HEK293T (cell line): ENCODE measurements around the gene HES2.

Experiments
- CTCF ChIA-PET: fragments of 350-600 bp; formaldehyde crosslinking; extraction: SDS; loops from one replicate; lab custom pipeline; 2021; ENCODE audit warnings: antibody characterized with exemption, inconsistent platforms; lab: Yijun Ruan, JAX
- POLR2A ChIA-PET: fragments of 350-600 bp; formaldehyde crosslinking; extraction: SDS; loops from one replicate; lab custom pipeline; 2020; ENCODE audit warnings: antibody characterized with exemption, inconsistent platforms; lab: Yijun Ruan, JAX
- DNase-seq: peaks from one replicate; pipeline ENCODE4 v3.0.0; 2012; ENCODE audit warnings: mixed read lengths; ENCODE audit errors: extremely low spot score
- ARNT ChIP-seq: fragments of 450-650 bp; IDR thresholded peaks from 2 replicates; pipeline ENCODE4 v1.6.1; 2017; ENCODE audit warnings: mild to moderate bottlenecking
- BHLHE40 ChIP-seq: fragments of 450-650 bp; IDR thresholded peaks from 2 replicates; pipeline ENCODE4 v1.6.1; 2016; ENCODE audit warnings: mild to moderate bottlenecking, moderate library complexity, borderline replicate concordance
- CTBP1 ChIP-seq: fragments of 450-650 bp; IDR thresholded peaks from 2 replicates; pipeline ENCODE4 v1.6.1; 2016; ENCODE audit warnings: borderline replicate concordance
- ELF4 ChIP-seq: fragments of 450-650 bp; IDR thresholded peaks from 2 replicates; pipeline ENCODE4 v1.6.1; 2017; ENCODE audit warnings: antibody characterized with exemption
- FOXA1 ChIP-seq: fragments of 450-650 bp; IDR thresholded peaks from 2 replicates; pipeline ENCODE4 v1.6.1; 2016; ENCODE audit warnings: mild to moderate bottlenecking
- FOXK2 ChIP-seq: fragments of 450-650 bp; IDR thresholded peaks from 2 replicates; pipeline ENCODE4 v1.6.1; 2016; ENCODE audit warnings: mild to moderate bottlenecking
- FOXM1 ChIP-seq: fragments of 450-650 bp; IDR thresholded peaks from 2 replicates; pipeline ENCODE4 v1.6.1; 2017; ENCODE audit warnings: mild to moderate bottlenecking, borderline replicate concordance
- HDGF ChIP-seq: fragments of 450-650 bp; IDR thresholded peaks from 2 replicates; pipeline ENCODE4 v1.6.1; 2017; ENCODE audit warnings: antibody characterized with exemption, borderline replicate concordance
- L3MBTL2 ChIP-seq: fragments of 450-650 bp; conservative IDR thresholded peaks from 2 replicates; pipeline ENCODE4 v1.6.1; 2016; ENCODE audit warnings: mild to moderate bottlenecking
- LEF1 ChIP-seq: fragments of 450-650 bp; IDR thresholded peaks from 2 replicates; pipeline ENCODE4 v1.6.1; 2017; ENCODE audit warnings: mild to moderate bottlenecking, borderline replicate concordance
- NFRKB ChIP-seq: fragments of 450-650 bp; IDR thresholded peaks from 2 replicates; pipeline ENCODE4 v1.6.1; 2016; ENCODE audit warnings: mild to moderate bottlenecking, moderate library complexity
- SP1 ChIP-seq: fragments of 450-650 bp; IDR thresholded peaks from 2 replicates; pipeline ENCODE4 v1.6.1; 2017
- SUZ12 ChIP-seq: fragments of 450-650 bp; IDR thresholded peaks from 2 replicates; pipeline ENCODE4 v1.6.1; 2016; ENCODE audit warnings: mild to moderate bottlenecking
- TARDBP ChIP-seq: fragments of 450-650 bp; IDR thresholded peaks from 2 replicates; pipeline ENCODE4 v1.6.1; 2016
- ZNF384 ChIP-seq: fragments of 450-650 bp; IDR thresholded peaks from 2 replicates; pipeline ENCODE4 v1.6.1; 2016
- TF ChIP-seq, protein P1 (sequence below): fragments of 450-650 bp; IDR thresholded peaks from 2 replicates; pipeline ENCODE4 v1.6.1; 2016

Gene HES2, protein sequence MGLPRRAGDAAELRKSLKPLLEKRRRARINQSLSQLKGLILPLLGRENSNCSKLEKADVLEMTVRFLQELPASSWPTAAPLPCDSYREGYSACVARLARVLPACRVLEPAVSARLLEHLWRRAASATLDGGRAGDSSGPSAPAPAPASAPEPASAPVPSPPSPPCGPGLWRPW

DNA sequence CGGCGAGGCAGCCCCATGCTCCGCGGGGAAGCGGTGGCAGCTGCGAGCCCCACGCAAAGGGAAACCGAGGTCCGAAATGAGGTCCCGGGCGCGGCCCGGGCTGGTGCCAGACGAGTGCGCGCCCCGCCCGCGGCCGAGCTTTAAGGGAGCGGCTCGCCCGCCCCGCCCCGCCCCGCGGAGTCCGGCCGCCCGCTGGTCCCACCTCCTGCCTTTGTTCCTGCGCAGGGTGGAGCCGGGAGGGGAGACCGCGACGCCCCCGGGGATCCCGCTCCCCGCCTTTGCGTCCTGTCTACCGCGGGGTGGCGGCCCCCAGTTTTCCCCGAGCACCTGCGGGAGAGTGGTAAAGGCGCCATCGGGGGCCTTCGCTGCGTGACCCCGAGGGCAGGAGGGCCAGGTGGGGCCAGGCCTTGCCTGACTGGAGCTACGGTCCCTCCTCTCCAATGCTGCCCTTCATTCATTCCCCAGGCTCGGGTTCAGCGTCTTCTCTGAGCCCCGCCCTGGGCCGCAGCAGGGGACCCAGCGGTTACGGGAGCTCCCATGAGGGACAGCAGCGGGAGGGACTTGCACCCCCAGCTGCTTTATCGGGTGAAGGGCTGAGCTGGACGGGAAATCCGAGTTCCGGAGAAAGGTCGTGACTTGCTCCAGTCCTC lies at the start of gene HES2:
HES2 (minus strand) TSS at position 116 of the 650 bp plus-strand sequence; CDS start at position 17, 99 bp downstream.
- no peak for TF ChIP-seq SUZ12
- TF ChIP-seq FOXM1, result no peak
- TF ChIP-seq NFRKB, result no peak
- no peak for TF ChIP-seq SP1
- TF ChIP-seq TARDBP, result no peak
- TF ChIP-seq L3MBTL2, result no peak
- TF ChIP-seq ZNF384, result no peak
- no peak for TF ChIP-seq BHLHE40
- TF ChIP-seq ARNT, result no peak
- TF ChIP-seq, protein P1, sequence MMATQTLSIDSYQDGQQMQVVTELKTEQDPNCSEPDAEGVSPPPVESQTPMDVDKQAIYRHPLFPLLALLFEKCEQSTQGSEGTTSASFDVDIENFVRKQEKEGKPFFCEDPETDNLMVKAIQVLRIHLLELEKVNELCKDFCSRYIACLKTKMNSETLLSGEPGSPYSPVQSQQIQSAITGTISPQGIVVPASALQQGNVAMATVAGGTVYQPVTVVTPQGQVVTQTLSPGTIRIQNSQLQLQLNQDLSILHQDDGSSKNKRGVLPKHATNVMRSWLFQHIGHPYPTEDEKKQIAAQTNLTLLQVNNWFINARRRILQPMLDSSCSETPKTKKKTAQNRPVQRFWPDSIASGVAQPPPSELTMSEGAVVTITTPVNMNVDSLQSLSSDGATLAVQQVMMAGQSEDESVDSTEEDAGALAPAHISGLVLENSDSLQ, result no peak
- no peak for TF ChIP-seq HDGF
- TF ChIP-seq FOXK2, result no peak
- POLR2A ChIA-PET, result interaction anchor here (1.0 kb wide), 1 partner anchor 71 kb away, joined by 3 read pairs; the partner anchor contains the start of gene PLEKHG5
- CTCF ChIA-PET, result interaction anchor here (0.6 to 2.1 kb wide), 5 partner anchors 12 to 221 kb away, joined by 3 to 7 read pairs (median 4); no protein-coding TSS in a partner anchor
- no peak for DNase-seq

DNA sequence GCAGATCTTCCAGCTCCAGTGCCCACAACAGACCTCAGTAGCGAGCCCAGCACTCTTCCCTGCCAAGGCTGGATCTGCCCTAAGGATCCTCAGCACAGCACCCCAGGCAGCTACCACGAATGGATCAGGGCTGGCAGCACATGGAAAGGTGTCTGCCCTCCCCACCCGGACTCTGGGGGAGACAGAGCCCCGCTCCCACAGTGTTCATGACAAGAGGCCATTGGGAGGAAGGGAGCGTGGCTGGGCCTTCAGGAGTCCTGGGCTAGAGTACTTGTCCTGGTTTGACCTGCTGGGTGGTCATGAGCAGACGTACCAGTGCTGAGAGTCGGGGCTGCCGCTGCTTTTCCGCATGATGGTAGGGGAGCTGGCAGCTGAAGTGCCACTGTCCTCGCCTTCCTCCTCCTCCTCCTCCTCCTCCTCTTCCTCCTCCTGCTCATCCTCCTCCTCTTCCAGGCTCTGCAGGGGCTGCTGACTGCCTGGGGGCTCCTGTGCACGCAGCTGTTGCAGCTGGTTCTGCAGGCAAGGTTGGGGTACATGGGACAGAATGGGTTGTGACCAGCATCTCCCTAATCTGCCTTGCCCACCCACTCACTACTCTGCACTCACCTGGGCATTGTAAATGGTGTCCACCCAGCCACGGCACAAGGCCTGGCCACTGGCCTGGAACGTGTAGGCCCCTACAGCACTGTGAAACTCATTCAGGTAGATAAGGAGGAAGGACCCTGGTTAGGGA lies 49.2 kb upstream of the HES2 start:
- CTCF ChIA-PET, result no interaction called here

DNA sequence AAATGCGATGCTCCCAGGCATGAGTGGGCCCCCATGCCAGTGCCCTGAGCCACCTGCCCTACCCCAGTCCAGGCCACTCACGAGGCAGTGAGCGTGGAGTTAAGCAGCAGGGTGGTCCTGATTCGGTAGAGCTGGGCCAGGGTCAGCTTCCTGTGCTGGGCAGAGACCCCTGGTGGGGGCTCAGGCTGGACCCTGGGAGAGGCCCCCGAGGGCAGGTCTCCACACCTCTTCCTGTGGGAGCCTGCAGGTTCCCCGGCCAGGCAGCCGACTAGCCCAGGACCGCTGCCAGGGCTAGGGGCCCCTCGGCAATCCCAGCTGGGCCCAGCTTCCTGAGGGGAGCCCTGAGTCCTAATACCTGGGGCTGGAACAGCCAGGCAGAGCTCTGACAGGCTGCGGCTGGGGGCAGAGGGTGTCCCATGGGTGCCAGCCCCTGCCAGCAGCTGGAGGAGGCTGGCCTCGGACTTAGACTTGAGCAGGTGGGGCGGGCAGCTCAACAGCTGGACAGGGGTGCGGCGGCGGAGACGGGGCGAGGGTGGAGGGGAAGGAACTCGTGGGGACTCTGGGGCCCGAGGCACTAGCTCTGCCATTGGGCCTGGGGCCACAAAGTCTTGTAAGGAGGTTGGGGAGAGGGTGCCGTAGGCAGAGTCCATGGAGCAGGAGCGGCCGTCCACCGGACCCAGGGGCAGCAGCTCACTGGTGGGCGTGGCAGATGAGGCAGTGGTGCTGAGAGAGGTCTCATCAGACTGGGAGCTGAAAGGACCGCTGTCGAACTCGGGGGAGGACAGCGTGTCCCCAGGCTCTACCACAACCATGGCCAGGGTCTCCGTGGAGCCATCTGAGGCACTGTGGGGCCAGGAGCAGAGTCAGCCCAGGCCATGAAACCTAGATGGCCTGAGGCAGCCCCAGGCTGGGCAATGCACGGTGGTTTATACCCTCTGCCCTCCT lies 48.3 kb upstream of the HES2 start:
- ChIA-PET CTCF (interaction anchor here (1.6 kb wide), 1 partner anchor 8 kb away, joined by 5 read pairs; no protein-coding TSS in a partner anchor), POLR2A (no interaction called here)
- DNase-seq, result no peak
- TF ChIP-seq CTBP1, result no peak
- TF ChIP-seq SUZ12, result no peak
- TF ChIP-seq ZNF384, result no peak
- no peak for TF ChIP-seq FOXA1
- TF ChIP-seq FOXK2, result no peak
- no peak for TF ChIP-seq L3MBTL2
- TF ChIP-seq ARNT, result no peak
- no peak for TF ChIP-seq FOXM1
- TF ChIP-seq SP1, result no peak

More for the DNA sequence above, 49.2 kb upstream of the HES2 start:
- no peak for DNase-seq
- POLR2A ChIA-PET, result no interaction called here
- TF ChIP-seq SP1 (no peak), FOXM1 (no peak), FOXA1 (no peak), LEF1 (no peak), TARDBP (no peak), CTBP1 (no peak), NFRKB (no peak), BHLHE40 (no peak), ZNF384 (no peak), FOXK2 (no peak), L3MBTL2 (no peak), HDGF (no peak)
- TF ChIP-seq, protein P1, result no peak

DNA sequence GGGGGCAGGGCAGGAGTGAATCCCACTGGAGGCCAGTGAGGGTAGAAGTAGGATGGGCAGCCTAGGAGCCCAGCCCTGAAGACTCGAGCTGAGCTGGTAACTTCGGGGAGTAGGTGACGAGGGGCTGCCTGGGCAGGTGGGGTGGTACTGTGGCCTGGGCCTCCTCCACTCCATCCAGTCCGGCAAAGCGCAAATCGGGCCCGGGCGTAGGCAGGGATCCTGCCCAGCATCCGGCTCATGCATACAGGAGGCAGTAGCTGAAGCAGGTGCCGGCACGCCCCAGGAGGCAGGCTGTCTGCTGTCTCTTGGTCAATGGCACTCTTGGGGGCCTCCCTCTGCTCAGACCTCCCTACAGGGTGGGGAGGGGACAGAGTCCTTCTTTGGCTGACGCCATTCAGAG lies 47.5 kb upstream of the HES2 start:
- TF ChIP-seq NFRKB (no peak), HDGF (no peak), BHLHE40 (no peak), LEF1 (no peak), FOXM1 (no peak), ELF4 (no peak), CTBP1 (no peak), L3MBTL2 (no peak), SUZ12 (no peak)
- POLR2A ChIA-PET, result no interaction called here
- CTCF ChIA-PET, result interaction anchor here (0.8 to 1.6 kb wide), 2 partner anchors 9 to 13 kb away, joined by 5 read pairs; no protein-coding TSS in a partner anchor
- no peak for DNase-seq

DNA sequence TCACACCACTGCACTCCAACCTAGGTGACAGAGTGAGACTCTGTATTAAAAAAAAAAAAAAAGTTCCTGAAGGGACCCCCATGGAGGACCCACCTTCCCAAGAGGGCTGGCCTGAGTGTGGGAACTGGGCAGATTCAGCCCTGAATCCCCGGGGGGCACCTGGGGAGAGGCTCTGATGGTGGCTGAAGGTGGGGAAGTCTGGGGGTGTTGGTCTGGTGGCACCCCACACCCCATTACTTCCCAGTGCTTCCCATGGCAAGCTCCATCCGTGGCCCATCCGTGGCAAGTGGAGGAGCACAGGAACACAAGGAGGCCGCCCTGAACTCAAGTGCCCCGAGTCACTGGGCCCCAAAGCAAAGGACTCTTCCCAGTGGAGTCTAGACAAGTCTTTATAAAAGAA lies 47.0 kb upstream of the HES2 start:
- CTCF ChIA-PET, result interaction anchor here (0.8 to 1.6 kb wide), 2 partner anchors 9 to 13 kb away, joined by 5 read pairs; no protein-coding TSS in a partner anchor
- POLR2A ChIA-PET, result no interaction called here
- no peak for DNase-seq

More for the DNA sequence above, 47.0 kb upstream of the HES2 start:
- TF ChIP-seq ARNT (no peak), FOXM1 (no peak), CTBP1 (no peak), LEF1 (no peak), FOXK2 (no peak), BHLHE40 (no peak), L3MBTL2 (no peak), ZNF384 (no peak), NFRKB (no peak), HDGF (no peak)
- TF ChIP-seq, protein P1, result no peak
